GM21717 (cell line): ENCODE data around the gene MYOZ1.
"Not testable (repeated sequence)": the region's sequence is repeated elsewhere in the genome, so short reads cannot be mapped to it uniquely, and the experiment has no call there.

Experiments used
- ATAC-seq: cut with Tn5 transposase; IDR thresholded peaks from one replicate; pipeline ENCODE4 v1.9.1; 2021; ENCODE audit warnings: mild to moderate bottlenecking, moderate library complexity; ENCODE audit not compliant: unreplicated experiment

Gene MYOZ1

GRCh38 chr10:73641328-73642060 is at the start of gene MYOZ1:
Gene MYOZ1, minus strand, starts transcription at chr10:73641474. Its CDS starts 1,457 bp downstream, at chr10:73640017.
- ATAC-seq, result no peak

- ATAC-seq, result not testable (repeated sequence)
Measured at GRCh38 chr10:73690755-73691154, 49.5 kb upstream of the MYOZ1 start.

- not testable (repeated sequence) for ATAC-seq
Measured at GRCh38 chr10:73689596-73689995, 48.3 kb upstream of the MYOZ1 start.

GRCh38 chr10:73687641-73688040 is 46.4 kb upstream of the MYOZ1 start:
- ATAC-seq, result not testable (repeated sequence)

GRCh38 chr10:73674546-73674945 is 33.3 kb upstream of the MYOZ1 start:
- not testable (repeated sequence) for ATAC-seq

- not testable (repeated sequence) for ATAC-seq
Measured at GRCh38 chr10:73668378-73668777, 27.1 kb upstream of the MYOZ1 start.

GRCh38 chr10:73666153-73666809 is 25.0 kb upstream of the MYOZ1 start:
- ATAC-seq, result not testable (repeated sequence)

- ATAC-seq, result not testable (repeated sequence)
Measured at GRCh38 chr10:73665581-73665980, 24.3 kb upstream of the MYOZ1 start.

GRCh38 chr10:73664156-73665040 is 23.1 kb upstream of the MYOZ1 start:
- ATAC-seq, result not testable (repeated sequence)

GRCh38 chr10:73663621-73664020 is 22.3 kb upstream of the MYOZ1 start:
- ATAC-seq, result not testable (repeated sequence)

- ATAC-seq, result not testable (repeated sequence)
Measured at GRCh38 chr10:73662705-73663104, 21.4 kb upstream of the MYOZ1 start.

- no peak for ATAC-seq
Measured at GRCh38 chr10:73655990-73656298, 14.7 kb upstream of the MYOZ1 start, which contains the start of gene SYNPO2L. Gene SYNPO2L, minus strand, starts transcription at chr10:73656029. Its CDS starts 107 bp downstream, at chr10:73655922.

GRCh38 chr10:73655257-73655989 is 14.1 kb upstream of the MYOZ1 start:
- ATAC-seq, result no peak

GRCh38 chr10:73653701-73654100 is 12.4 kb upstream of the MYOZ1 start:
- no peak for ATAC-seq

- ATAC-seq, result no peak
Measured at GRCh38 chr10:73653195-73653594, 11.9 kb upstream of the MYOZ1 start.

- ATAC-seq, result no peak
Measured at GRCh38 chr10:73650537-73651331, 9.5 kb upstream of the MYOZ1 start.

GRCh38 chr10:73649876-73650536 is 8.7 kb upstream of the MYOZ1 start:
- no peak for ATAC-seq

GRCh38 chr10:73648975-73649829 is 7.9 kb upstream of the MYOZ1 start:
- no peak for ATAC-seq
